Measurements from ENCODE around the gene GLO1.

- TF ChIP-seq CTCF (IDR thresholded peaks at IDR 0.05; ENCODE audit: low read length) = no peak
- TF ChIP-seq EZH2 (optimal IDR thresholded peaks at IDR 0.05; ENCODE audit: low read depth, low read length) = no peak
Measured at GRCh38 chr6:38725414-38726183, 22.7 kb upstream of the GLO1 start.
